Right kidney (tissue), 1 donor: ENCODE data around the gene APOA4.
"Not testable (repeated sequence)": the region's sequence is repeated elsewhere in the genome, so short reads cannot be mapped to it uniquely, and the experiment has no call there.

Experiments
- DNase-seq: peaks from one replicate; pipeline ENCODE4 v3.0.0-alpha.2; 2016

Gene APOA4

DNA sequence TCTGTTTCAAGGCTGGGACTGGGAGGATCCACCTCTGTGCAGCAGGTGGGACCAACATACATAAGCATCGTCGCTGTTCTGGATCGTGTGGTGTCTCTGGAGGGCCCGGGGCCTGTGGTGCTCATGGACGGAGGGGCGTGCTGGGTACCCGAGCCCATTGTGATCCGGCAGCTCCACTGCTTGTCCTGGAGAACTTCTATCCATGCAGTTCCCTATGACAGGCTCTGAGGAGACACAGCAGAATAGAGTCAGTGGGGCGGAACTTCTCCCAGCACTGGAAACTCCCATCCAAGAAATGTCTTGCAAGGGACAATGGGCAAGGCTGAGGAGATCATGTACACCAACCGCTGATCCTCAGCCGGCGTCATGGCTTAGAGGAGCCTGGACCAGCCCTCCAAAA lies 26.0 kb upstream of the APOA4 start:
- no peak for DNase-seq

DNA sequence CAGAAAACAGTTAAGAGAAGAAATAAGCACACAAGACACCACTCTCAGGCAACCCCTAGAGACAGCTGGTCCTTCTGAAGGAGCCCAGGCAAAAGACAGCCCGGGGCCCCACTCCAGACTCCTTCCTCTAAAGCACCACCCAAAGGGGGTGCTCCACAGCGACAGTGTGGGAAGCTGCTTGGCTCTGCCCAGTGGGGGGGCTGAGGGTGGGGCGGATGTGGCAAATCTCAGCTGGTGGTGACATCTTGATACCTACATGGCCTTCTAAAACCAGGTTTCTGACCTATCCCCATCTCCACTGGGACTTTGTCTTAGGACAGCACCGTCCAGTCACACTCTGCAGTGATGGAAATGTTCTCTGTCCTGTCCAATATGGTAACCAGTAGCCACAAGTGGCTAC lies 24.5 kb upstream of the APOA4 start:
- DNase-seq: no peak

DNA sequence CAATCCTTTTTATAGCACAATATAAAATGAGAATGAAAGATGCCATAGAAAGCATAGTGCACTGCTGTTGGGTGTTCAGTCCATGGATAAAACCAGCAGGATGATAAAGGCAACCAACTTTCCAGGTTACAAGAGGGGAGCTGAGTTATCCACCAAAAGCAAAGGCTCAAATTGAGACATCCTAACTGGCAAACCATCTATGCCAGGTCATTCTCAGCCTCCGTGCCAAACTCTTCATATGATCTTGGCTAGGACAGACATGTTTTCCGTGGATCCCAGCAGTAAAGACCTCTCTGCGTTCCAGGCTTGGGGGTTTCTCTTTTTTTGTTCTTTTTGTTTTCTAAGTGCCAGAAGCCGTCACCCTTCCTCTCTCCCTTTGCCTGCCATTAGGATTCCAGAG lies 21.6 kb upstream of the APOA4 start:
- DNase-seq: no peak

DNA sequence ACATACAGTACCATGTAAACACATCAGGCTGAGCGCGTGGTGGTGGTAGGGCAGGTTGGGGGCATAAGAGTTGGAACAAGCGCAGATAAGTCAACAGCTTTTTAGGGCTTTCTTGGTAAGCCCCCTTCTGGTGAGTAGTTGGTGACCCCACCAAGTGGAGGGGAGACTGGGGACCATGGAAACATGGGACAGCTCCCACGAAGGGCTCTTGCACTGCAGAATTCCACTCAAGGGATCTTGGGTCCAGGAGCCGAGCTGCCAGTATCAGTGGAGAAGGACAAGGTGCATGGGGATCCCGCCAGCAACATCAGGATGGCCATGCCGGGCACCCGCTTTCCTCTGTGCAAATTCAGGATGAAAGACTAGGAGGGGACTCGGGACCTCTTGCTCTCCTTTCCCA lies 20.6 kb upstream of the APOA4 start:
- DNase-seq: no peak

DNA sequence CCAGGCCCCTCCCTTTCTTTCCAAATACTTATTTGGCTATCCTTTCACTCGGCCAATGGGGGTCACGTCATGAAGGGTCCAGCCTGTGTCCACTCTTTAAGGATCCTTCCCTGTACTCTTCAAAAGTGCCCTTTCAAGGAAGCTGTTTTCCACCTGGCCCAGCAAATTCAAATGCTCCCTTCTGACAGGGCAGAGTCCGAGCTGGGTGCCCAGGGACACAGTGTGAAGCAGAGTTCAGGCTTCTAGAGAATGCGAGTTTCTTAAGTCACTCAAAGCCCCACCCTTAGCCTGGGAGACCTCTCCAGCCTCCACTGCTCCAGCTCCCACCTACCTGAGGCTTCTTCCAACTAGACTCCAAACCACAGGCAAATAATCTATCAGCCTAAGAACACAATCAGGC lies 19.8 kb upstream of the APOA4 start:
- DNase-seq: no peak

DNA sequence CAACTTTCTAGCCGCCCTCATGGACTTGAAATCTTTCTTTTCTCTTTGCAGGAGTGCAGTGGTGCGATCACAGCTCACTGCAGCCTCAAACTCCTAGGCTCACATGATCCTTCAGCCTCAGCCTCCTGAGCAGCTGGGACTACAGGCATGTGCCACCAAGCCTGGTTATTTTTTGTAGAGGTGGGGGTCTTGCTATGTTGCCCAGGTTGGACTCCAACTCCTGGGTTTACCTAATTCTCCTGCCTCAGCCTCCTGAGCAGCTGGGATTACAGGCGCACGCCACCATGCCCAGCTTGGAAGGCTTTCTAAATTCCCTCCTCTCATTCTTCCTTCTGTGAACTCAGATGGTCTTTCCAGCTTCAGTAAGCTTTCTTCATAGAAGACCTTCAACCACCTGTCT lies 19.0 kb upstream of the APOA4 start:
- DNase-seq: no peak

DNA sequence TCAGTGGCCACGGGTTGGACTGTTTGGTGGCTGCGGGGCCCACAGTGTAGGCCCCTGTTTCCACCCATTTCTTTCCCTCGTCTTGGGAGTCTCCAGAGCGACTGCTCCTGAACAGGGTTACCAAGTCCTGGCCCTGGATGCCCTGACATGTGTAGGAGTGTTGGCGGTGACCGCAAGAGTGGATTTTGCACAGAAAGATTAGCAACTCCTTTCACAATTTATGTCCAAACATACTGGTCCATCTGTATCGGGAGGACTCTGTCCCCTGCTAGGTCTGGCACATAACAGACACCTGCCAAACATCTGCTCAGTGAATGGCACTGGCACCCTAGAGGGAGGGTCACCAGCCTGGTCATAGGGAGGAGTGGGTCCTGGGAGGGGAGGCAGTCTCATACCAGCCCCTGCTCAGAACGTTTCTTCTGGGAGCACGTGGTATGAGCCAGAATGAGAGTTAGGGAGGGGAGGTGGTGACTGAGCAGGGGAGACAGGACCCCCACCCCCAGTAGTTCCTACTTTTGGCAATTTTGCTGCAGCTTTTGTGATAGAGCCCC lies 17.7 kb upstream of the APOA4 start:
- DNase-seq: no peak

DNA sequence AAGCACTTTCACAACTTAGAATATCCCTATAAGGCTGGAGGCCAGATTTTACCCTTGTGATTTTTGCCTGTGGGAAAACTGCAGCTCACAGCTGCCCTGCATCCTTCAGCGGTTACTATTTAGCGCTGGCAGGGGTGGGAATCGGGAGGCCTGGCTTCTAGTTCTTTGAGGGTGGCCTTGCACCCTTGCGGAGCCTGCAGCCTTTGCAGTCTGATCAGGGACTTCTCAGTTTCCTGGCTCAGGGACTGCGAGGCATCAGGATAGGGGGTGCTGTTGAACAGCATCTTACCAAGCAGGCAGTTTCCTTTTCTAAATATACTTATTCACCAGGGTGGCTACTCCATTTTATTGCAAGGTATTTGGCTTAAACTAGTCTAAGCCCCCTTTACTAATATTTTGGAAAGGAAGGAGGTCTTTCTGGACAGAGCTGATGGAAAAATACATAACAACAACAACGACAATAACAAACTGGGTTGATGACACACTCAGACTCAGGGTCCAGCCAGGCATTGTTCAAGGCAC lies 17.2 kb upstream of the APOA4 start:
- no peak for DNase-seq

DNA sequence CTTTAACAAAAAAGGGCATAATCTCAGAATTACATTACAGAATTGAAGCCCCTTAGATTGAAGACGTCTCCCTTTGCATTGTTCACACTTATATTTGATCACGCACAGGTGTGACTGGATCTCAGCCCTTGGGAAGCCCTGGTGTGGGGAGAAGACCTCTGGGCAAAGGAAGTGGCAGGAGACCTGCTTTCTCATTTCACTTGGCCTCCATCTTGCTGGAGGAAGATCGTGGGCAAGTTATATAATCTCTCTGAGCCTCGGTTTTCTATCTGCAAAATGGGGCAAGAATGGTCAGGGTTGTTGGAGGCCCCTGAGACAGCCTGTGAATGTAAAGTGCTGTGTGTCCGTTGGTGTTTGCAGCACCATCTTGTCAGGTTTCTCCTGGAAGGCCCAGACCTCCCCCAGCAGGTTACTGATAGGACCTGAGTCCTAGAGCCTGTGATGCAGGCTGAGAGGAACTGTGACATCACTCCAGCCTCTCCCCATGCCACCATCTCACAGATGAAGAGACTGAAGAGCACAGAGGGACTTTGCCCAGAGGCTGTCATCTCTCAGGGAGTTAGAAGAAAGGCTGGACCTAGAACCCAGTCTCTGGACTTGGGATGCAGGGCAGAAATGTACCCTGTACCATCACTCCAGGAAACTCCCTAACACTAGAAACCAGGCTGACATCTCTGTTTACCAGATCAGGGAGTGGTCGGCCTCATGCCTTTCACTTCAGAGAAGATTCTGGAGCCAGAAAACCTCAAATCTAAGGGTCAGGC lies 15.4 kb upstream of the APOA4 start:
- no peak for DNase-seq

DNA sequence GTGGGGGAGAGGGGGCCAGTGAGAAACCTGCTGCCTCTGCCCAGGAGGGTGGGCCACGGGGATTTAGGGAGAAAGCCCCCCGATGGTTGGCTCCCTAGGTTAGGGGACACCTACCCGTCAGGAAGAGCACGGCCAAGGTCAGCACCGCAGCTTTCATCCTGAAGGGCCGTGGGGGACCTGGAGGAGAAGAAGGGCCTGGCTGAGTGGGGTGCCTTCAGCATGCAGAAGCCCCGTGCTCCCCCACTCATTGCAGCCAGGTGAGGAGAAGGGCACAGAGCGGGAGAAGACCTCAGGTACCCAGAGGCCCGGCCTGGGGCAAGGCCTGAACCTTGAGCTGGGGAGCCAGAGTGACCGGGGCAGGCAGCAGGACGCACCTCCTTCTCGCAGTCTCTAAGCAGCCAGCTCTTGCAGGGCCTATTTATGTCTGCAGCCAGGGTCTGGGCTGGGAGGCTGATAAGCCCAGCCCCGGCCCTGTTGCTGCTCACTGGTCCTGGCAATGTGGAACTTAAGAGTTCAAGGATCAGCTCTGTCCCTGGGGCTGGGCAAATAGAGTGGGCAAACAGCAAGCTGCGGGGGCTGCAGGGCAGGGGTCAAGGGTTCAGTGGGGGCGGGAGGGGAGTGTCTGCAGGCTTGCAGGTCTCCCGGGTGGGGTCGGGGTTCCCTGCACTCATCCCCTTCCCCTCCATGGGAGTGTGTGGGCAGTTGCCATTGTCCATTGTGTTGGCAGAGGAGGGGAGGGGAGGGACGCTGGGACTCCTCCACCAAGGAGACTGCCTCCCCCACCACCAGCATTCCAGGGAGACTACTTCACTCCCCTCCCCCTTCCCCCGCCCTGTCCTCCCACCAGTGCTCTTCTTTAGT lies 14.4 kb upstream of the APOA4 start, which contains the start of gene APOA1:
Gene APOA1, minus strand, starts transcription at position 392 of the 861 bp plus-strand sequence. Its CDS starts 235 bp downstream, at position 157.
- DNase-seq: peak; percentile 28

DNA sequence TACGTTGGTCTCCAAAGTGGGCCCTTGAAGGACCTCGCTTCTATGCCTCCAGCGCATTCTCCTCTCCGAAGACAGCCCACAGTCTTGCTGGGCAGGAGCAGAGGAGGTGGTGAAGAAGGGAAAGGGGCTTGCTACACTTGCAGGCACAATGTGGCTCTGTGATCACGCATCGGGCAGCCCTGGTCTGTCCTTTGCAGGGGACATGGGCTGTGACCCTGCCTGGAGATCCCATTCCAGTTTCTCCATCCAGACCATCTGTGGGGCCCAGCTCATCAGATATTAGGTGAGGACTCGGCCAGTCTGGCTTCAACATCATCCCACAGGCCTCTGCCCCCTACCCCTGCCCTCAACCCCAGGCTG lies 13.5 kb upstream of the APOA4 start:
- no peak for DNase-seq

DNA sequence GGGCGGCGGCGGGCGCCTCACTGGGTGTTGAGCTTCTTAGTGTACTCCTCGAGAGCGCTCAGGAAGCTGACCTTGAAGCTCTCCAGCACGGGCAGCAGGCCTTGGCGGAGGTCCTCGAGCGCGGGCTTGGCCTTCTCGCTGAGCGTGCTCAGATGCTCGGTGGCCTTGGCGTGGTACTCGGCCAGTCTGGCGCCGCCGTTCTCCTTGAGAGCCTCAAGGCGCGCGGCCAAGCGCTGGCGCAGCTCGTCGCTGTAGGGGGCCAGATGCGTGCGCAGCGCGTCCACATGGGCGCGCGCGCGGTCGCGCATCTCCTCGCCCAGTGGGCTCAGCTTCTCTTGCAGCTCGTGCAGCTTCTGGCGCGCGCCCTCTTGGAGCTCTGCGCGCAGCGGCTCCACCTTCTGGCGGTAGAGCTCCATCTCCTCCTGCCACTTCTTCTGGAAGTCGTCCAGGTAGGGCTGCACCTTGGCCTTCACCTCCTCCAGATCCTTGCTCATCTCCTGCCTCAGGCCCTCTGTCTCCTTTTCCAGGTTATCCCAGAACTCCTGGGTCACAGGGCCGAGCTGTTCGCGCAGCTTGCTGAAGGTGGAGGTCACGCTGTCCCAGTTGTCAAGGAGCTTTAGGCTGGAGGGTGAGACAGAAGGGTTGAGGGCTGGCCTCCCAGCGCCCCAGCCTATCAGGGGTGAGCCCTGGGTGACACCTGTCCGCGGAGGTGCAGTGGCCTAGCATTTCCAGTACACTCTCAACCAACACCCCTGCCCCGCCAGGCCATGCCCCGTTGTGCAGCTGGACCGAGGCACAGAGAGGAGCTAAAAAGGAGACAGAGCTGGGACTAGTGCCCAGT lies 12.9 kb upstream of the APOA4 start:
- DNase-seq: peak; percentile 89

DNA sequence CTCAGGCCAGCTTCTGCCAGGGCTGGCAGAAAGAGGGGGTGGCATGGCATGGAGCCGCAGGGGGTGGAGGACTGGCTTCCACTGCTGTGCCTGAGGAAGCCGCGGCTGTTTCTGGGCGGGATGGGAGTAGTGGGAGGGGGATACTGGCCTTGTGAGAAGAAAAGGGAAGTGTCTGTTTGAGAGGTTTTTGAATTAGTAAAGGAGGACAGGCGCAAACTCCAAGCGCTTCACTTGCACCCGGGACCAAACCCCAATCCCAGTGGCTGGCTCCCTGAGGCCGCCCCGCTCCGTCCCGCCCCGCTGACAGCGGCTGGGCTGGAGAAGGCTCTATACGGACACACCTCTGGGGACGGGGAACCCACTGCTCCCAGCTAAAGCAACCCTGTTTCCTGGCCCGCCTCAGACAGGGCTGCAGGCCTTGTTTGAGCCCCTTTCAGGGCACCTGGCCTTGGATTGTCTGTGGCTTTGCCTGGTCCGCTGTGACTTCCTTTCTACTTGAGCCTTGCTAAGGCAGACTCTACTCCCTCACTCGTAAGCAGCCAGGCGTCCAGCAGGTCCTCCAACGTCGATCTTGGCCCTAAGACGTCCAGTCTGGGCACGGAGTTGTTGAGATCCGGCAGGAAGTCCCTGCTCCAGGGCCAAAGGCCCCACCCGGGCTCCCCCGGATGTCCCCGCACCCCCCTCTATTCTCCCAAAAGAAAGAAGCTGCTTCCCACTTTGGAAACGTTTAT lies 12.1 kb upstream of the APOA4 start:
- DNase-seq: no peak

DNA sequence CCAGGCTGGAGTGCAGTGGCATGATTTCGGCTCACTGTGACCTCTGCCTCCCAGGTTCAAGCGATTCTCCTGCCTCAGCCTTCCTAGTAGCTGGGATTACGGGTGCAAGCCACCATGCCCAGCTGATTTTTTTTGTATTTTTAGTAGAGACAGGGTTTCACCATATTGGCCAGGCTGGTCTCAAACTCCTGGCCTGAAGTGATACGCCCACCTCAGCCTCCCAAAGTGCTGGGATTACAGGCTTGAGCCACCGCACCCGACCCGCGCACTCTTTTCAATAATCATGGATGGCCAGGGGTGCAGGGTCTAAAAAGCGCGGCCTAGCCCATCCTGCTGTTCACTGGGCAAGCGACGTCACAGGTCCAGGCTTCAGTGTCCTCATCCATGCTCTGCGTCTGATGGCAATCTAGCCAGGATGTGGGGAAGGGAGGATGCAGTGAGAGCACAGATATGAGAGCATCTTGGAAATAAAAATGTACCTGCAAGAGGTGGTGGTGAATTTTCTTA lies 11.5 kb upstream of the APOA4 start:
- not testable (repeated sequence) for DNase-seq

DNA sequence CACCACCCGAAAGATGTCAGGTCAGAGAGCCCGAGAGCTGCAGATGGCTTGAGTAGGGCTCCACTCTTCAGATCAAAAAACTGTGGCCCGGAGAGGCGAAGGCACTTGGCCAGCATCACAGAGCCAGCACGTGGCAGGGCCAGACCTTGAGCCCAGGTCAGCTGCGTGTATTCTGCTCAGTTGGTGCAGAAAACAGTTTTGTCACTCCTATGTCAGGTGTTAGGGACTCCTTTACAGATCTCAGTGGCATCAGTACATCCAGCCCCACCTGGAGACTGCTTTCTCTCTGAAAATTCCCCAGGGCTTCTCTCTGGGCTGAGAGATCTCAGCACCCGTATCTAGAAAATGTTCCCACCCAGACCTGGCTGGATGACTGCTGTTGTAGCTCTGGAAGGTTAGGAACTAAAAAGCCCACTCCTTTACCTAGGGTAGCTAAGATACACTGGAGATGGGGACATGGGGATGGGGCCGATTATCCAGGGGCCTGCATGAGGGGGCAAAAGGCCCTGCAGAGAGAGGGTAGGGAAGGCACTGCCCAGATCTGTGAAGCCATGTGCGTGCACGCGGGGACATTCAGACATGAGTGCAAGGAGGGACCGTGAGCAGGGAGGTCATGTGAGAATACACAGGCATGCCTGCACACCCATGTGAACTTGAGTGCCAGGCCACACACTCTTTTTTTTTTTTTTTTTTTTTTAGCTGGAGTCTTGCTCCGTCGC lies 10.9 kb upstream of the APOA4 start:
- no peak for DNase-seq

DNA sequence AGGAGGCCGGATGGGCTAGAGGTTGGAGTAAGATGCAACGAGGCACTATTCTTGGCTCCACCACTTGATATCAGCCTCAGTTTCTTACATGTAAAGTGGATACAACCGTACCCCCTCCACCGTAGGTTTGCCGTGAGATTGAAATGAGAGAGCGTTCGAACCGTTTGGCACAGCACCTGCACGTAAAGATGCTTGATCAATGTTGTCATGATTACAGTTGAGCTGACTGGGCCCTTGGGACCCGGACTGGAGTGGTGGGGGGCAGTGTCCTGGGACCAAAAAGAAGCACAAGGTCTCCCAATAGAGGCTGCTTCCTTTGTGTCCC lies 10.3 kb upstream of the APOA4 start:
- no peak for DNase-seq

DNA sequence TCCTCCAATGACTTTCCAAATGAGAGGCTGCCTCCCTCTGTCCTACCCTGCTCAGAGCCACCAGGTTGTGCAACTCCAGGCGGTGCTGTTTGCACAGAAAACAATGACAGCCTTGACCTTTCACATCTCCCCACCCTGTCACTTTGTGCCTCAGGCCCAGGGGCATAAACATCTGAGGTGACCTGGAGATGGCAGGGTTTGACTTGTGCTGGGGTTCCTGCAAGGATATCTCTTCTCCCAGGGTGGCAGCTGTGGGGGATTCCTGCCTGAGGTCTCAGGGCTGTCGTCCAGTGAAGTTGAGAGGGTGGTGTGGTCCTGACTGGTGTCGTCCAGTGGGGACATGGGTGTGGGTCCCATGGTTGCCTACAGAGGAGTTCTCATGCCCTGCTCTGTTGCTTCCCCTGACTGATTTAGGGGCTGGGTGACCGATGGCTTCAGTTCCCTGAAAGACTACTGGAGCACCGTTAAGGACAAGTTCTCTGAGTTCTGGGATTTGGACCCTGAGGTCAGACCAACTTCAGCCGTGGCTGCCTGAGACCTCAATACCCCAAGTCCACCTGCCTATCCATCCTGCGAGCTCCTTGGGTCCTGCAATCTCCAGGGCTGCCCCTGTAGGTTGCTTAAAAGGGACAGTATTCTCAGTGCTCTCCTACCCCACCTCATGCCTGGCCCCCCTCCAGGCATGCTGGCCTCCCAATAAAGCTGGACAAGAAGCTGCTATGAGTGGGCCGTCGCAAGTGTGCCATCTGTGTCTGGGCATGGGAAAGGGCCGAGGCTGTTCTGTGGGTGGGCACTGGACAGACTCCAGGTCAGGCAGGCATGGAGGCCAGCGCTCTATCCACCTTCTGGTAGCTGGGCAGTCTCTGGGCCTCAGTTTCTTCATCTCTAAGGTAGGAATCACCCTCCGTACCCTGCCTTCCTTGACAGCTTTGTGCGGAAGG lies 9.5 kb upstream of the APOA4 start:
- no peak for DNase-seq

DNA sequence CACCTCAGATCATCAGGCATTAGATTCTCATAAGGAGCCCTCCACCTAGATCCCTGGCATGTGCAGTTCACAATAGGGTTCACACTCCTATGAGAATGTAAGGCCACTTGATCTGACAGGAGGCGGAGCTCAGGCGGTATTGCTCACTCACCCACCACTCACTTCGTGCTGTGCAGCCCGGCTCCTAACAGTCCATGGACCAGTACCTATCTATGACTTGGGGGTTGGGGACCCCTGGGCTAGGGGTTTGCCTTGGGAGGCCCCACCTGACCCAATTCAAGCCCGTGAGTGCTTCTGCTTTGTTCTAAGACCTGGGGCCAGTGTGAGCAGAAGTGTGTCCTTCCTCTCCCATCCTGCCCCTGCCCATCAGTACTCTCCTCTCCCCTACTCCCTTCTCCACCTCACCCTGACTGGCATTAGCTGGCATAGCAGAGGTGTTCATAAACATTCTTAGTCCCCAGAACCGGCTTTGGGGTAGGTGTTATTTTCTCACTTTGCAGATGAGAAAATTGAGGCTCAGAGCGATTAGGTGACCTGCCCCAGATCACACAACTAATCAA lies 8.8 kb upstream of the APOA4 start:
- no peak for DNase-seq

DNA sequence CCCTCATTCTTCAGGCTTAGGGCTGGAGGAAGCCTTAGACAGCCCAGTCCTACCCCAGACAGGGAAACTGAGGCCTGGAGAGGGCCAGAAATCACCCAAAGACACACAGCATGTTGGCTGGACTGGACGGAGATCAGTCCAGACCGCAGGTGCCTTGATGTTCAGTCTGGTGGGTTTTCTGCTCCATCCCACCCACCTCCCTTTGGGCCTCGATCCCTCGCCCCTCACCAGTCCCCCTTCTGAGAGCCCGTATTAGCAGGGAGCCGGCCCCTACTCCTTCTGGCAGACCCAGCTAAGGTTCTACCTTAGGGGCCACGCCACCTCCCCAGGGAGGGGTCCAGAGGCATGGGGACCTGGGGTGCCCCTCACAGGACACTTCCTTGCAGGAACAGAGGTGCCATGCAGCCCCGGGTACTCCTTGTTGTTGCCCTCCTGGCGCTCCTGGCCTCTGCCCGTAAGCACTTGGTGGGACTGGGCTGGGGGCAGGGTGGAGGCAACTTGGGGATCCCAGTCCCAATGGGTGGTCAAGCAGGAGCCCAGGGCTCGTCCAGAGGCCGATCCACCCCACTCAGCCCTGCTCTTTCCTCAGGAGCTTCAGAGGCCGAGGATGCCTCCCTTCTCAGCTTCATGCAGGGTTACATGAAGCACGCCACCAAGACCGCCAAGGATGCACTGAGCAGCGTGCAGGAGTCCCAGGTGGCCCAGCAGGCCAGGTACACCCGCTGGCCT lies 7.2 kb upstream of the APOA4 start:
- DNase-seq: no peak
